ENCODE results near the gene ACP2. TPM values are rescaled to one million over a fixed set of nuclear protein-coding genes. Genes with fewer than 3 reads are reported as not detected.
A peak's percentile ranks its signal among the peaks of the same experiment; 100 is the strongest.

The ACP2 gene
- total RNA-seq, 1 donor from 2014 or later: 17.7 TPM

DNA sequence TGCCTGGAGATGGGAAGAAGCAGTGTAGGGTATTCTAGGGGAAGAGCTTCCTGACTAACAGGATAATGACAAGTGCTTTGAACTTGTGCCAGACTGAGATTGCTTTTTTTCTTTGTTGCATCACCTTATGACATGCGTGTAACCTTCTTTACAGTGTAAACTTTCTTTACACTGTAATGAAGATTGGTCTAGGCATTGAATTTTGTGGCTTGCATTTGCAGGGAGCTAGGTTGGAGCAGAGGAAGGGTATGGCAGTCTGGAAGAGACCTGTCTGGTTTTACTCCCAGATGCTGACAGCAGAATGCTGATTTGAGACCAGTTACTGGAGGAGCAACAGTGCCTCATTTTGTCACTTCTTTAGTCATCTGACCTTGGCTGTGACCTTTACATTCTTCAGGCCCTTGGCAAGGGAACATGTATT is 28.2 kb downstream of the ACP2 start:
- Histone ChIP-seq H3K4me1 (peaks cover 48% of the 10 kb centered on the region), H3K9me3 (replicated peaks) (no peaks in the 10 kb centered on the region), H3K27me3 (ENCODE audit: low read depth) (no peaks in the 10 kb centered on the region), H3K27ac (replicated peaks) (peak overlapping the region; percentile 49), H3K36me3 (peaks cover 41% of the 10 kb centered on the region), H3K4me3 (no peak overlapping the region)
- TF ChIP-seq, protein P1, sequence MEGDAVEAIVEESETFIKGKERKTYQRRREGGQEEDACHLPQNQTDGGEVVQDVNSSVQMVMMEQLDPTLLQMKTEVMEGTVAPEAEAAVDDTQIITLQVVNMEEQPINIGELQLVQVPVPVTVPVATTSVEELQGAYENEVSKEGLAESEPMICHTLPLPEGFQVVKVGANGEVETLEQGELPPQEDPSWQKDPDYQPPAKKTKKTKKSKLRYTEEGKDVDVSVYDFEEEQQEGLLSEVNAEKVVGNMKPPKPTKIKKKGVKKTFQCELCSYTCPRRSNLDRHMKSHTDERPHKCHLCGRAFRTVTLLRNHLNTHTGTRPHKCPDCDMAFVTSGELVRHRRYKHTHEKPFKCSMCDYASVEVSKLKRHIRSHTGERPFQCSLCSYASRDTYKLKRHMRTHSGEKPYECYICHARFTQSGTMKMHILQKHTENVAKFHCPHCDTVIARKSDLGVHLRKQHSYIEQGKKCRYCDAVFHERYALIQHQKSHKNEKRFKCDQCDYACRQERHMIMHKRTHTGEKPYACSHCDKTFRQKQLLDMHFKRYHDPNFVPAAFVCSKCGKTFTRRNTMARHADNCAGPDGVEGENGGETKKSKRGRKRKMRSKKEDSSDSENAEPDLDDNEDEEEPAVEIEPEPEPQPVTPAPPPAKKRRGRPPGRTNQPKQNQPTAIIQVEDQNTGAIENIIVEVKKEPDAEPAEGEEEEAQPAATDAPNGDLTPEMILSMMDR (IDR thresholded peaks at IDR 0.05; ENCODE audit: borderline replicate concordance): no peak
- DNase-seq: no peak
- intact Hi-C loops (cut with micrococcal nuclease): no loop called here

DNA sequence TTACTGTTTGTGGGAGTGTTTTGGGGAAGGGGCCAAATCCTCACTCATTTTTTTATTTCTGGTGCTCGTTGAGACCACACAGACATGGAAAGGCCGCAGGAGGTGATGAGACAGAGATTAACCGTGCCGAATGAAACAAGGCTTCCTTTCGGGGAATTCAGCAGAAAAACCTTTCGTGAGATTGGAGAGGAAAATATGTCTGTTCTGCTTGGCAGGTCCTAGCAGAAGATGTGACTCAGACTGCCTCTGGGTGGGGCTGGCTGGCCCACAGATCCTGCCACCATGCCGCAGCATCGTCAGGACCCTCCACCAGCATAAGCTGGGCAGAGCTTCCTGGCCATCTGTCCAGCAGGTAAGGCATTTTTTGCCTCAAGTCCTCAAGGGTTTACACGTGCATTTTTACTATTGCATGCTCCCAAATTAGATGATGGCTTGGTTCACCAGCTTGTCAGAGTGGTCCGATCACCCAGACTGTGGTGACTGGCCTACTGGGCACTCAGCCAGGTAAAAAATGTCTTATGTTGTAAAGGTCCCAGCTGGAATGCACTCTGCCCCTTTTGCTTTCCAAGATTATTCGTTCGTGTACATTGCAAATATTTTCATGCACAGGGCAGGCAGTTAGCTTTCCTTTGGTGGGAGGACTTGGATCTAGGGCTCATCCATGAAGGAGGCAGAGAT is 32.4 kb downstream of the ACP2 start:
- TF ChIP-seq, protein P1 (IDR thresholded peaks at IDR 0.05; ENCODE audit: borderline replicate concordance): no peak
- H3K9me3 ChIP-seq (replicated peaks): no peaks in the 10 kb centered on the region
- no peaks in the 10 kb centered on the region for H3K27me3 ChIP-seq (ENCODE audit: low read depth)
- peaks cover 62% of the 10 kb centered on the region for H3K4me1 ChIP-seq
- peak overlapping the region; percentile 82 for H3K4me3 ChIP-seq
- H3K36me3 ChIP-seq: peaks cover 9% of the 10 kb centered on the region
- DNase-seq: no peak
- intact Hi-C loops (cut with micrococcal nuclease): no loop called here
- peak overlapping the region; percentile 94 for H3K27ac ChIP-seq (replicated peaks)

DNA sequence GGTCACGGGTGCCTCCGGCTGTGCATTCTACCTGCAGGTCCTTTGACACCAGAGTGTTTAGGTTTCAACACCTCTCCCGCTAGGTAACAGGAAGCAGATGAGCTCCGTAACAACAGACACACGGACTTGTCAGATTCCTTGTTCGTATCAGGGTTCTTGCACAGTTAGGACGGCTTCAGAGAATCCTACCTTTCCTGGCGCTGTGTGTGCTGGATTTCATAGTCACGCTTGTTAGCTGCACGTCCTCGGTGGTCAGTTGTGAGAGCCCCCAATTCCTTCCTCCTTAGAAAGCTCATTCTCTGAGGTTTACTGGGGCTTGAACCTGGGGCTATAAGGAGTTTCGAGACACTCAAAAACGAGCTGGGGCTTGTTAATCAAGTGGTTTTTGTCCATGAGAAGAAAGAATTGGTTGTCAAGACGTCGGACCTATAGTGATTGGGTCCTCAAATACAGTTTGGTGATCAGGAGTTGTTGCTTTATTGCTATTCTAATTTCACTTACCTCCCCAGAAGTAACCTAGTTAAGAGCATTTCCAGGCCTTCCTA is 33.2 kb downstream of the ACP2 start:
- DNase-seq: no peak
- Histone ChIP-seq H3K36me3 (peaks cover 9% of the 10 kb centered on the region), H3K4me3 (peak overlapping the region; percentile 82), H3K27ac (replicated peaks) (peak overlapping the region; percentile 94), H3K4me1 (peaks cover 54% of the 10 kb centered on the region), H3K9me3 (replicated peaks) (no peaks in the 10 kb centered on the region), H3K27me3 (ENCODE audit: low read depth) (no peaks in the 10 kb centered on the region)
- intact Hi-C loops (cut with micrococcal nuclease): no loop called here
- TF ChIP-seq, protein P1 (IDR thresholded peaks at IDR 0.05; ENCODE audit: borderline replicate concordance): no peak

DNA sequence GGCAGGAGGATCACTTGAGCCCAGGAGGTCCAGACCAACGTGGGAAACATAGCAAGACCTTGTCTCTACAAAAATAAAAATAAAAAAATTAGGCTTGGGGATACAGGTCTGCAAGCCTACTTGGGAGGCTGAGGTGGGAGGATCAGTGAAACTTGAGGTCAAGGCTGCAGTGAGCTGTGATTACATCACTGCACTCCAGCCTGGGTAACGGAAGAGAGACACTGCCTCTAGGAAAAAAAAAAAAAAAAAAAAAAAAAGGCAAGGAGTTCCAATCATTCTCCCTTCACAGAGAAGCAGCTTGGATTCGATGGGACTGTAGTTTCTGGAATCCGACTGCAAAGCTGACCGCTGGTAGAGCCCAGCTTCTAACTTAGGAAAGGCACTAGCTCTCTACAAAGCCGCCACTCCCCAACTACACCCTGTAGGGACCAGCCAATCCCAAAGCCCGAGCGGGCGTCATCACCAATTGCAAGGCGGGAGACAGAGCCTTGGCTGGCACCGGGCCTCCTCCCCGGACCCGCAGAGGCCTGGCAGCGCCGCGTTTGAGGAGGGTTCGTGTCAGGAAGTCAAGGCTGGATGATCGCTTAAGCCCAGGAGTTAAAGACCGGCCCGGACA is 34.6 kb downstream of the ACP2 start:
- Histone ChIP-seq H3K27me3 (ENCODE audit: low read depth) (no peaks in the 10 kb centered on the region), H3K27ac (replicated peaks) (peak overlapping the region; percentile 94), H3K4me3 (peak overlapping the region; percentile 82), H3K36me3 (no peaks in the 10 kb centered on the region), H3K4me1 (peaks cover 45% of the 10 kb centered on the region), H3K9me3 (replicated peaks) (no peaks in the 10 kb centered on the region)
- TF ChIP-seq, protein P1 (IDR thresholded peaks at IDR 0.05; ENCODE audit: borderline replicate concordance): no peak
- peak; percentile 90 for DNase-seq
- intact Hi-C loops (cut with micrococcal nuclease): no loop called here

DNA sequence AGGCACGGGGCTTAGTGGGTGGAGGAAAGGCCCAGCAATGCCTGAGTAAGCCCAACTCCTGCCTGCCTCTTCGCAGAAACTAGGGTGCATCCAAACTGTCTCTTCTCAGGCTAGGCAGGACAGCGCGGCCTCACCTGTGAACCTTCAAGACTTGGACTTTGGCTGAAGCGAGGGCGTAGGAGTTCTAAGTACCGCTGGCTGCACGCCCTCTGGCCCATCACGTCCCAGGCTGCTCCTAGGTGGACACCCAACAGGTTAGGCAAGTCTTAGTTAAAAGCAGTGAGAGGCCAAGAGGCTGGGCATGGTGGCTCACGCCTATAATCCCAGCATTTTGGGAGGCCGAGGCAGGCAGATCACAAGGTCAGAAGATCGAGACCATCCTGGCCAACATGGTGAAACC is 35.7 kb downstream of the ACP2 start:
- H3K4me1 ChIP-seq: peaks cover 41% of the 10 kb centered on the region
- TF ChIP-seq, protein P1 (IDR thresholded peaks at IDR 0.05; ENCODE audit: borderline replicate concordance): no peak
- no peak overlapping the region for H3K4me3 ChIP-seq
- intact Hi-C loops (cut with micrococcal nuclease): no loop called here
- DNase-seq: no peak
- H3K27me3 ChIP-seq (ENCODE audit: low read depth): no peaks in the 10 kb centered on the region
- no peaks in the 10 kb centered on the region for H3K36me3 ChIP-seq
- no peak overlapping the region for H3K27ac ChIP-seq (replicated peaks)
- H3K9me3 ChIP-seq (replicated peaks): no peaks in the 10 kb centered on the region

Measured in left ventricle myocardium inferior (tissue), 1 donor.